K562 (cell line): ENCODE measurements around the gene MDP1. TPM values are rescaled to one million over a fixed set of nuclear protein-coding genes. Genes with fewer than 3 reads are reported as not detected.

Source experiments
- ATF7 ChIP-seq: fragments of 450-650 bp; IDR thresholded peaks from 2 replicates; pipeline ENCODE4 v1.7.1; 2014; ENCODE audit warnings: mild to moderate bottlenecking, moderate library complexity
- BCL6 ChIP-seq: fragments of 250-450 bp; sonication (Bioruptor Pico); IDR thresholded peaks from 2 replicates; pipeline ENCODE4 v1.4.0; 2020
- CBX2 ChIP-seq: fragments of 200-600 bp; sonication (generic); IDR thresholded peaks from one replicate; pipeline ENCODE4 v1.6.1; 2012; ENCODE audit warnings: mild to moderate bottlenecking, low read length, inconsistent platforms; ENCODE audit not compliant: insufficient read depth, poor library complexity, severe bottlenecking
- COPS2 ChIP-seq: fragments of 450-650 bp; conservative IDR thresholded peaks from 2 replicates; pipeline ENCODE4 v1.6.1; 2016; ENCODE audit warnings: mild to moderate bottlenecking, moderate library complexity
- CTCF ChIP-seq, 3 experiments: IDR thresholded peaks in 2 of 3; conservative IDR thresholded peaks in 1 of 3; 2 replicates each; pipeline ENCODE4 v1.5.1; 2011 to 2012; ENCODE audit warnings: low read length in 3 of 3, mild to moderate bottlenecking in 3 of 3, control low read depth in 2 of 3, improper control_type of control experiment in 1 of 3, inconsistent platforms in 1 of 3, low read depth in 1 of 3, mixed read lengths in 1 of 3, moderate library complexity in 1 of 3; ENCODE audit not compliant: insufficient read depth in 2 of 3
- ETS2 ChIP-seq: IDR thresholded peaks from 2 replicates; pipeline ENCODE4 v1.6.1; 2016; ENCODE audit warnings: borderline replicate concordance, missing genetic modification characterization, mild to moderate bottlenecking, moderate library complexity, missing compliant biosample characterization; ENCODE audit not compliant: poor library complexity, severe bottlenecking
- GTF2E2 ChIP-seq: fragments of 200-800 bp; sonication (Bioruptor generic); IDR thresholded peaks from 2 replicates; pipeline ENCODE4 v1.6.1; 2016; ENCODE audit warnings: missing genetic modification characterization, missing compliant biosample characterization
- GTF2F1 ChIP-seq: IDR thresholded peaks from 2 replicates; pipeline ENCODE4 v1.6.1; 2011; ENCODE audit warnings: low read depth, low read length, improper control_type of control experiment
- HDAC6 ChIP-seq: IDR thresholded peaks from 2 replicates; pipeline ENCODE4 v1.6.1; 2012; ENCODE audit warnings: low read depth, mild to moderate bottlenecking, control low read depth, inconsistent platforms, low read length, moderate library complexity
- HES1 ChIP-seq: fragments of 450-650 bp; IDR thresholded peaks from 2 replicates; pipeline ENCODE4 v1.6.1; 2016; ENCODE audit warnings: low read depth, mild to moderate bottlenecking, moderate library complexity
- HMG20A ChIP-seq: fragments of 450-650 bp; formaldehyde crosslinking; conservative IDR thresholded peaks from 2 replicates; pipeline ENCODE4 v1.4.0; 2020; ENCODE audit warnings: mild to moderate bottlenecking, mixed read lengths
- HNRNPL ChIP-seq: fragments of 200-400 bp; formaldehyde crosslinking; IDR thresholded peaks from 2 replicates; pipeline ENCODE4 v1.6.1; 2017; ENCODE audit warnings: low read depth, mild to moderate bottlenecking, low read length
- HOXB6 ChIP-seq: fragments of 250-450 bp; sonication (Bioruptor Pico); IDR thresholded peaks from 2 replicates; pipeline ENCODE4 v1.5.1; 2022; ENCODE audit warnings: mild to moderate bottlenecking, borderline replicate concordance
- JUND ChIP-seq, 2 experiments: IDR thresholded peaks; 2 replicates in 1 of 2; 3 replicates in 1 of 2; pipeline ENCODE4 v1.6.1; 2011; ENCODE audit warnings: borderline replicate concordance in 2 of 2, low read depth in 2 of 2, low read length in 2 of 2, improper control_type of control experiment in 1 of 2, missing biosample characterization in 1 of 2, missing genetic modification characterization in 1 of 2, missing genetic modification reagents in 1 of 2
- KLF10 ChIP-seq: fragments of 250-450 bp; sonication (Bioruptor Pico); IDR thresholded peaks from 2 replicates; pipeline ENCODE4 v1.6.1; 2021; ENCODE audit warnings: matching md5 sums
- MXD1 ChIP-seq: fragments of 250-450 bp; sonication (Bioruptor Pico); IDR thresholded peaks from 2 replicates; pipeline ENCODE4 v1.8.0; 2021; ENCODE audit warnings: borderline replicate concordance, mild to moderate bottlenecking, moderate library complexity; ENCODE audit not compliant: poor library complexity, severe bottlenecking
- POLR2AphosphoS5 ChIP-seq: IDR thresholded peaks from 2 replicates; pipeline ENCODE4 v1.6.1; 2011; ENCODE audit warnings: mild to moderate bottlenecking, low read depth, low read length, moderate library complexity; ENCODE audit not compliant: control insufficient read depth, insufficient read depth
- POLR2H ChIP-seq: IDR thresholded peaks from 2 replicates; pipeline ENCODE4 v1.6.1; 2016; ENCODE audit warnings: missing genetic modification characterization, low read depth, mild to moderate bottlenecking, control low read depth, missing compliant biosample characterization, moderate library complexity
- POLR3A ChIP-seq: IDR thresholded peaks from 2 replicates; pipeline ENCODE4 v1.6.1; 2011; ENCODE audit warnings: borderline replicate concordance, mild to moderate bottlenecking, moderate library complexity; ENCODE audit not compliant: insufficient read length, insufficient read depth; ENCODE audit errors: extremely low read depth
- SLC30A9 ChIP-seq: fragments of 250-450 bp; sonication (Bioruptor Pico); IDR thresholded peaks from 2 replicates; pipeline ENCODE4 v1.8.0; 2022; ENCODE audit warnings: mild to moderate bottlenecking, moderate library complexity
- ZNF197 ChIP-seq: fragments of 200-800 bp; sonication (Bioruptor generic); IDR thresholded peaks from 2 replicates; pipeline ENCODE4 v1.6.1; 2016; ENCODE audit warnings: low read depth, missing genetic modification characterization, missing compliant biosample characterization
- ZNF23 ChIP-seq: fragments of 250-450 bp; sonication (Bioruptor Pico); IDR thresholded peaks from 2 replicates; pipeline ENCODE4 v1.4.0; 2020; ENCODE audit warnings: mild to moderate bottlenecking
- ZNF311 ChIP-seq: fragments of 250-450 bp; sonication (Bioruptor Pico); IDR thresholded peaks from 2 replicates; pipeline ENCODE4 v1.4.0; 2020; ENCODE audit warnings: mild to moderate bottlenecking, moderate library complexity
- ZNF699 ChIP-seq: fragments of 250-450 bp; sonication (Bioruptor Pico); IDR thresholded peaks from 2 replicates; pipeline ENCODE4 v1.8.0; 2021; ENCODE audit warnings: mild to moderate bottlenecking, moderate library complexity; ENCODE audit not compliant: insufficient replicate concordance
- ZNF76 ChIP-seq: fragments of 250-450 bp; sonication (Bioruptor Pico); IDR thresholded peaks from 2 replicates; pipeline ENCODE4 v1.4.0; 2020; ENCODE audit warnings: mild to moderate bottlenecking, moderate library complexity, borderline replicate concordance
- polyA plus RNA-seq, 8 experiments: library from polyadenylated mRNA; depleted of rRNA in 4 of 8; stranded (reverse) in 5 of 8; unstranded in 3 of 8; fragments of >200 nt; fragmentation: Nextera tagmentation in 2 of 8; fragmentation: Illumina TruSeq in 1 of 8; extraction: Ambion mirVana in 2 of 8; extraction: Trizol in 1 of 8; gene quantifications; 2 replicates each; pipeline versions ENCODE4 v1.2.1 to v1.2.3, GENCODE V29; 2011 to 2014; ENCODE audit warnings: inconsistent platforms in 1 of 8, missing spikeins in 1 of 8
- total RNA-seq, 7 experiments: library from RNA; depleted of rRNA in 6 of 7; stranded (reverse); fragments of >200 nt in 6 of 7; fragmentation: Illumina TruSeq in 2 of 7; extraction: Trizol in 2 of 7; gene quantifications; 2 replicates each; pipeline versions ENCODE4 v1.2.1 to v1.2.3, GENCODE V29; 2011 to 2021; ENCODE audit warnings: low replicate concordance in 1 of 7

Gene MDP1
- total and polyA plus RNA-seq, 9 of the 15 experiments (the other 6 are each of a cell fraction or from before 2014, with no cell fraction given), result 2.7 to 29.6 (median 11.0) TPM

- TF ChIP-seq BCL6 (CRISPR knock-in tag) (no peak), CBX2 (no peak), HDAC6 (no peak), CTCF (IDR thresholded peaks at IDR 0.05 in 2 of 3, conservative IDR thresholded peaks at IDR 0.05 in 1 of 3; ENCODE audit: insufficient read depth in 2 of 3, low read depth in 1 of 3, low read length in 3 of 3) (no peak; a peak in 1 of 6 replicates), KLF10 (CRISPR knock-in tag) (no peak), ZNF23 (CRISPR knock-in tag) (no peak), ATF7 (peak; percentile 90), ZNF311 (no peak), HMG20A (CRISPR knock-in tag) (no peak), POLR2AphosphoS5 (no peak; the same call in 1 of the 2 replicates), POLR2H (tag) (no peak), JUND (IDR thresholded peaks at IDR 0.05; ENCODE audit: borderline replicate concordance, low read depth, low read length) (peak; percentile 80), JUND (tag; IDR thresholded peaks at IDR 0.05; ENCODE audit: borderline replicate concordance, low read depth, low read length) (peak; percentile 37; the same call in 1 of the 3 replicates), HOXB6 (CRISPR knock-in tag) (no peak), POLR3A (no peak), HNRNPL (0 out of 2 replicates have a peak, but pooled peaks have one; percentile 17), ZNF699 (no peak), GTF2F1 (no peak), SLC30A9 (CRISPR knock-in tag) (no peak), GTF2E2 (tag) (peak; percentile 84), ETS2 (tag) (no peak), ZNF76 (CRISPR knock-in tag) (no peak), ZNF197 (CRISPR knock-in tag) (no peak), MXD1 (CRISPR knock-in tag) (no peak), COPS2 (no peak), HES1 (no peak)
These were observed 20.4 kb downstream of the MDP1 start, which contains the start of gene TM9SF1 (continued) for GRCh38 chr14:24195186-24196070.
